BE2C (cell line): ENCODE measurements around the gene ULK4.
"Not testable (repeated sequence)": the region's sequence is repeated elsewhere in the genome, so short reads cannot be mapped to it uniquely, and the experiment has no call there.

ENCODE experiments used
- DNase-seq: peaks from one replicate; pipeline ENCODE4 v3.0.0-alpha.2; 2020
- H3K27me3 ChIP-seq: fragments of 250-450 bp; sonication (Bioruptor Pico); 2 replicates; pipeline ENCODE4 v1.5.1; 2020; ENCODE audit warnings: mild to moderate bottlenecking
- H3K36me3 ChIP-seq: fragments of 250-450 bp; sonication (Bioruptor Pico); 2 replicates; pipeline ENCODE4 v1.5.1; 2020; ENCODE audit warnings: mild to moderate bottlenecking
- H3K4me1 ChIP-seq: fragments of 250-450 bp; sonication (Bioruptor Pico); 2 replicates; pipeline ENCODE4 v1.5.1; 2020
- H3K4me3 ChIP-seq: 2 replicates; pipeline ENCODE4 v1.5.1; 2011; ENCODE audit warnings: low read depth, low read length
- H3K9me3 ChIP-seq: fragments of 250-450 bp; sonication (Bioruptor Pico); 2 replicates; pipeline ENCODE4 v1.5.1; 2020
- TF ChIP-seq, protein P1 (sequence below): IDR thresholded peaks from 2 replicates; pipeline ENCODE4 v1.5.1; 2012; ENCODE audit warnings: mild to moderate bottlenecking, low read depth, low read length

ULK4 gene

DNA sequence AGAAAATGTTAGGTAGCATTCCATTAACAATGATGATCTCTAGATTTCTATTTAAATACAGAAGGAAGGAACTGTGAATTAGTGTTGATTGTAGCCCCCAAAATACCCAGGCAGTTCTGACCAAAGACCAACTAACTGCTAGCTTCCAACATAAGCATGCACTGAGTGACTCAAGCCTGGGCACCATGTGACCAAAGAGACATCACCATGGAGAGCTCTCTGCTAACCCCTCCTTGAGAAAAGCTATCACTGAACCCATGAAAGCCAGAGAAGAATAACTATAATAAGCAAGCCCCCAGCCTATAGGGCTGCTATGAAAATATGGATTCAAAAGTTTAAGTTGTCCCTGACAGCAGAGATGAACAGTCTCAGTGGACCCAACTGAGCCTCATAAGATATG is 310.2 kb downstream of the ULK4 start:
- no peaks in the 10 kb centered on the region for H3K36me3 ChIP-seq
- H3K27me3 ChIP-seq, result no peaks in the 10 kb centered on the region
- no peak overlapping the region for H3K4me3 ChIP-seq
- no peaks in the 10 kb centered on the region for H3K4me1 ChIP-seq
- H3K9me3 ChIP-seq, result no peaks in the 10 kb centered on the region
- TF ChIP-seq, protein P1, sequence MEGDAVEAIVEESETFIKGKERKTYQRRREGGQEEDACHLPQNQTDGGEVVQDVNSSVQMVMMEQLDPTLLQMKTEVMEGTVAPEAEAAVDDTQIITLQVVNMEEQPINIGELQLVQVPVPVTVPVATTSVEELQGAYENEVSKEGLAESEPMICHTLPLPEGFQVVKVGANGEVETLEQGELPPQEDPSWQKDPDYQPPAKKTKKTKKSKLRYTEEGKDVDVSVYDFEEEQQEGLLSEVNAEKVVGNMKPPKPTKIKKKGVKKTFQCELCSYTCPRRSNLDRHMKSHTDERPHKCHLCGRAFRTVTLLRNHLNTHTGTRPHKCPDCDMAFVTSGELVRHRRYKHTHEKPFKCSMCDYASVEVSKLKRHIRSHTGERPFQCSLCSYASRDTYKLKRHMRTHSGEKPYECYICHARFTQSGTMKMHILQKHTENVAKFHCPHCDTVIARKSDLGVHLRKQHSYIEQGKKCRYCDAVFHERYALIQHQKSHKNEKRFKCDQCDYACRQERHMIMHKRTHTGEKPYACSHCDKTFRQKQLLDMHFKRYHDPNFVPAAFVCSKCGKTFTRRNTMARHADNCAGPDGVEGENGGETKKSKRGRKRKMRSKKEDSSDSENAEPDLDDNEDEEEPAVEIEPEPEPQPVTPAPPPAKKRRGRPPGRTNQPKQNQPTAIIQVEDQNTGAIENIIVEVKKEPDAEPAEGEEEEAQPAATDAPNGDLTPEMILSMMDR, result no peak
- DNase-seq, result no peak

DNA sequence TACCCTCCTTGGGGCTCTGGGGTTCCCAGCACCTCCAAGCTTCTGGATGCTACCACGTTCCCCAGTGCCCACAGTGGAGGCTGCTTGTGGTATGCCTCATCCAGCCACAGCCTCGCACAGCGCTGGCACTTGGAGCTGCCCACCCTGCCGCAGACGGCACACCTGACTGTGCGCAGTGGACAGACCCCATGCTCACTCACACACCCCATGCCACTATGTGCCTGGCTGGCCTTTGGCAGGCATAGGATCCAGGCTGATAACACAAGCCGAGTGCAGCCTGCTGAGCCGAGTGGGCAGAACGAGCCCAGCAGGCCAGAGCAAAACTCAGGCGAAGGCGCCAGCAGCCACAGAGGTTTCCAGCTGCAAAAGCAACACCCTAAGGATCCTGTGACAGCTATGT is 311.5 kb downstream of the ULK4 start:
- Histone ChIP-seq H3K4me3 (no peak overlapping the region), H3K36me3 (no peaks in the 10 kb centered on the region), H3K27me3 (no peaks in the 10 kb centered on the region), H3K4me1 (no peaks in the 10 kb centered on the region), H3K9me3 (no peaks in the 10 kb centered on the region)
- TF ChIP-seq, protein P1, result no peak
- DNase-seq, result no peak

DNA sequence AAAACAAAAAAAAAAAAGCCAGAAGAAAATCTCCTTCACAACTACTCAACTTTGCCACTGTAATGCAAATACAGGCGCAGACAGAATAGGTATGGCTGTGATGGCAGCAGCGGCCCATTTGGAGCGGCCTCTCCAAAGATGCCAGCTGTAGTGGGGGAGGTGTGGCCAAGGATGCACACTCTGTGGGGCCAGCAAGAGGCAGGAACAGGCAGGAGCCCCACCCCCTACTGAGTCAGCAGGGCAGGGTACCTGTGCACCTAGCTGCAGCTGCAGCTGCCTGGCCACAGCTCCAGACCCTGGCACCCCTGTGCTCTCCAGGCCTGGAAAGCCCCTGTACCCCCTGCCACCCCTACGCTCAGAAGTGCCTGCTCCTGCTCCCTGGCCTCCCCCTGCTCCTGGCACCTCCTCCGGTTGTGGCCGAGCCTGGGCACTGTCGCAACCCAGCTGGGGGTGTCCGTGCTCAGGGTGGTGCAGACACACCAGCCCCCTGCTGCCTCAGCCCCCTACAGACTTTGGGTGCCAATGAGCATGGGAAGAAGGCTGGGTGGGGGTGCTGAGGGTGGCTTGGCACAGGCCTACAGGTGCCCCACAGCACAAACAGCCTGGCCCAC is 312.7 kb downstream of the ULK4 start:
- TF ChIP-seq, protein P1, result no peak
- Histone ChIP-seq H3K27me3 (no peaks in the 10 kb centered on the region), H3K4me1 (no peaks in the 10 kb centered on the region), H3K9me3 (no peaks in the 10 kb centered on the region), H3K36me3 (no peaks in the 10 kb centered on the region), H3K4me3 (no peak overlapping the region)
- DNase-seq, result no peak

DNA sequence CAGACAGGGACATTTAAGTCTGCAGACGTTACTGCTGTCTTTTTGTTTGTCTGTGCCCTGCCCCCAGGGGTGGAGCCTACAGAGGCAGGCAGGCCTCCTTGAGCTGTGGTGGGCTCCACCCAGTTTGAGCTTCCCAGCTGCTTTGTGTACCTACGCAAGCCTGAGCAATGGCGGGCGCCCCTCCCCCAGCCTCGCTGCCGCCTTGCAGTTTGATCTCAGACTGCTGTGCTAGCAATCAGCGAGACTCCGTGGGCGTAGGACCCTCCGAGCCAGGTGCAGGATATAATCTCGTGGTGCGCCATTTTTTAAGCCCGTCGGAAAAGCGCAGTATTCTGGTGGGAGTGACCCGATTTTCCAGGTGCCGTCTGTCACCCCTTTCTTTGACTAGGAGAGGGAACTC is 314.2 kb downstream of the ULK4 start:
- not testable (repeated sequence) for H3K9me3 ChIP-seq, H3K27me3 ChIP-seq, H3K4me1 ChIP-seq, H3K36me3 ChIP-seq, H3K4me3 ChIP-seq, DNase-seq

DNA sequence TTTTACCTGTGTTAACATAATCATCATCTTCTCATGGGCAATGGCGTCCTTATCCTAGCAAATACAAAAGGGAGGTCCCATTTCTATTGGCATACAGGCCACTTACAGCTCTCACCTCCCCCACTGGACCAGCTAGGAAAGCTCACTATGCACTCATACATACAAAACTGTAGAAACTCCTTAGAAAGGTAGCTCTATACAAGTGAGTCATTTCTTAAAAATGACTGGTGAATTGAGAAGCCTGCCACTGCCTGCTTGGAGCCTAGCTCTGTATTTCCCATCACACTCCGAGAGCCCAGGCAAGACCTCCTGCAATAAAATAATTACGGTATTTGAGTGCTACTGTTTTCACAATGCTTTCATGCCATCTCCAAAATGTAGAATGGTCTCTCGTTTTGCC is 321.8 kb downstream of the ULK4 start:
- Histone ChIP-seq H3K4me1 (no peaks in the 10 kb centered on the region), H3K27me3 (no peaks in the 10 kb centered on the region), H3K9me3 (no peaks in the 10 kb centered on the region), H3K4me3 (no peak overlapping the region), H3K36me3 (no peaks in the 10 kb centered on the region)
- TF ChIP-seq, protein P1, result no peak
- DNase-seq, result no peak

DNA sequence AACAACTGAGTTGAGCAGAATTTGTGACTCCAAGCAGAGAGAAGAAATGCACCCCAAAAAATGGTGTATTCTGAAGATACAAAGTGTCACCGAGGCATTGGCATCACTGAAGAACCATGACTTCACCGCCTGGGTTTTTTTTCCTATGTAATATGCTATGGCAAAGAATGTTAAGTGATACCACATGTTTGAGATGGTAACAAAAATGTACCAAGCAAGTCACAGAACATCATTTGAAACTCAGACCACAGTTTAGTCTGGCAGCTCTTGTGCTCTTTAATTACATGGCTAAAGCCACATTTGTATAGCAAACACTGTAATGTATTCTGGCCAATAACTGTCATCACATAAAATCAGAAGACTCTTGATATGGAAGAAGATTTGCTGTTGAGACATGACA is 323.5 kb downstream of the ULK4 start:
- Histone ChIP-seq H3K36me3 (no peaks in the 10 kb centered on the region), H3K4me3 (no peak overlapping the region), H3K4me1 (no peaks in the 10 kb centered on the region), H3K9me3 (no peaks in the 10 kb centered on the region), H3K27me3 (no peaks in the 10 kb centered on the region)
- no peak for DNase-seq
- TF ChIP-seq, protein P1, result no peak

DNA sequence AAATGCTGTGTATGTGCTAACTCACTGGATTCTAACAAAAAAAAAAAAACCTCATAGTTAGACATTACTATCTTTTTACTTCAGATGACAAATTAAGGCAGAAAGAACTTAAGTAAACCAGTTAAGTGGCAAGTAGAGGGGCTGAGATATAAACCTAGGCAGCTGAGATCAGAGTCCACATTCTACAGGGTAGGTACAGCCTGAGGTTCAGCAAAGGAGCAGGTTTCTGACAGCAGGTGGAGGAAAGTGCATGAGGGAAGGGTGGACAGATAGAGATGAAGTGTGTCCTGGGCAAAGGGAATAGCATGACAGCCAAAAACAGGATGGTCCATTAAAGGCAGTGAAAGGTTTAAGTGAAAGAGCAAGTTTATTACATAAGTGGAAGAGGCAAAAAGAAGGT is 329.2 kb downstream of the ULK4 start:
- Histone ChIP-seq H3K4me1 (no peaks in the 10 kb centered on the region), H3K27me3 (no peaks in the 10 kb centered on the region), H3K36me3 (no peaks in the 10 kb centered on the region), H3K9me3 (no peaks in the 10 kb centered on the region), H3K4me3 (no peak overlapping the region)
- DNase-seq, result no peak
- TF ChIP-seq, protein P1, result no peak
